Measurements from ENCODE around the gene PDZD2.

- TF ChIP-seq CTCF (IDR thresholded peaks at IDR 0.05) (no peak), POLR2A (IDR thresholded peaks at IDR 0.05) (no peak)
Measured at GRCh38 chr5:31767335-31768031, 128.6 kb downstream of the PDZD2 start.

Measured in testis (tissue), 2 donors.